Aorta (tissue), 5 donors: ENCODE measurements around the gene AAR2. TPM values are rescaled to one million over a fixed set of nuclear protein-coding genes. Genes with fewer than 3 reads are reported as not detected.

Source experiments
- ATAC-seq: fragments of 200-7000 bp; cut with Tn5 transposase; one replicate; pipeline ENCODE4 v1.9.1; 2022; ENCODE audit warnings: moderate library complexity; ENCODE audit not compliant: low FRiP score
- DNase-seq, 2 donors: peaks; one replicate each; pipeline ENCODE4 v3.0.0-alpha.2; 2020
- H3K27ac ChIP-seq, 2 donors: one replicate each; pipeline ENCODE4 v1.5.1; 2013; ENCODE audit warnings: low read length in 2 of 2, mild to moderate bottlenecking in 2 of 2, moderate library complexity in 2 of 2, control low read depth in 1 of 2, inconsistent platforms in 1 of 2, low read depth in 1 of 2
- H3K27me3 ChIP-seq, 2 donors: one replicate each; pipeline ENCODE4 v1.6.1; 2013; ENCODE audit warnings: control low read depth in 1 of 2, low read length in 1 of 2, mild to moderate bottlenecking in 1 of 2, moderate library complexity in 1 of 2; ENCODE audit not compliant: insufficient read depth in 2 of 2, control insufficient read depth in 1 of 2
- H3K36me3 ChIP-seq, 2 donors: one replicate each; pipeline ENCODE4 v1.6.1; 2013; ENCODE audit warnings: control low read depth in 1 of 2, low read length in 1 of 2, mild to moderate bottlenecking in 1 of 2; ENCODE audit not compliant: insufficient read depth in 2 of 2, control insufficient read depth in 1 of 2
- H3K4me1 ChIP-seq, 2 donors: one replicate each; pipeline ENCODE4 v1.6.1; 2013; ENCODE audit warnings: low read length in 2 of 2, control low read depth in 1 of 2, mild to moderate bottlenecking in 1 of 2, moderate library complexity in 1 of 2; ENCODE audit not compliant: insufficient read depth in 2 of 2, control insufficient read depth in 1 of 2
- H3K4me3 ChIP-seq, 2 donors: one replicate each; pipeline ENCODE4 v1.5.1; 2013; ENCODE audit warnings: low read length in 2 of 2, control low read depth in 1 of 2, mild to moderate bottlenecking in 1 of 2
- H3K9me3 ChIP-seq: one replicate; pipeline ENCODE4 v1.6.1; 2013; ENCODE audit warnings: mild to moderate bottlenecking, low read length; ENCODE audit not compliant: control insufficient read depth
- WGBS, 2 donors: extraction: QIAGEN DNeasy Blood & Tissue Kit; methylation state at CpG; one replicate each; pipeline ENCODE4 v1.1.7; 2013; 5-methylcytosine and 5-hydroxymethylcytosine counted together
- intact Hi-C, 2 donors: fragments of 100-400 bp; cut with DNase I; formaldehyde crosslinking; loops; one replicate each; pipeline versions ENCODE4 v1.14.2 to v1.15.0; 2022
- long read RNA-seq, 2 donors: library from polyadenylated mRNA; unstranded; transcript quantifications; one replicate each; pipeline ENCODE4 v2.0.0, GENCODE V29; 2020 to 2021
- polyA plus RNA-seq, 2 donors: library from polyadenylated mRNA; stranded (reverse); fragments of 200-250 nt; gene quantifications; one replicate each; pipeline ENCODE4 v1.2.3, GENCODE V29; 2013
- total RNA-seq, 2 donors: library from RNA; stranded (reverse); fragmentation: NEBNext Ultra II Directional; extraction: Animal tissue kit (Norgen Biotek cat#: 25700); gene quantifications; one replicate each; pipeline ENCODE4 v1.2.1, GENCODE V29; 2021
- donor health status: healthy with polysubstance abuse.
- donor health status: Bipolar disorder and iron deficiency.
- donor health status: DM: no; HTN: no; CAD: no.
- donor health status: DM: no; HTN: no; CAD: no.
- donor health status: DM: yes; HTN: yes; CAD: no.

The AAR2 gene
- 10 to 100 TPM; 19.4 to 19.9 TPM for total RNA-seq
- 10 to 100 TPM in 1 of 2 donors, 1 to 10 TPM in 1; 7.9 to 23.9 TPM for polyA plus RNA-seq
- long read RNA-seq, donor 1, transcript AAR2-202 (4 exons, 2,689 nt) = minor isoform, 28 of 334 reads
- long read RNA-seq, donor 1, transcript AAR2-201 (4 exons, 2,430 nt) = major isoform, 199 of 334 reads
- long read RNA-seq, donor 1, partial matches to known transcripts = 90 of 334 reads
- long read RNA-seq, donor 1, other reads (novel, unspliced or antisense) = 17 of 334 reads
- long read RNA-seq, donor 2, transcript AAR2-201 (4 exons, 2,430 nt) = major isoform, 16 of 28 reads
- long read RNA-seq, donor 2, partial matches to known transcripts = 7 of 28 reads
- long read RNA-seq, donor 2, other reads (novel, unspliced or antisense) = 4 of 28 reads

GRCh38 chr20:36235892-36236785 is at the start of gene AAR2:
AAR2 (plus strand) TSS chr20:36236478; CDS start chr20:36239869, 3,391 bp downstream.
- Histone ChIP-seq H3K27ac (peak within 1 kb of the TSS in 1 of 2 donors; percentile 29), H3K36me3 (no peaks in the 10 kb centered on the region), H3K4me1 (peaks cover 0 to 4% of the 10 kb centered on the region in 2 donors), H3K27me3 (no peaks in the 10 kb centered on the region), H3K4me3 (peak within 1 kb of the TSS; percentile 65 to 94), H3K9me3 (no peaks in the 10 kb centered on the region)
- ATAC-seq (peak; percentile 94), DNase-seq (peak; percentile 85 to 92)
- 14% methylated on average over 44 of the region's 44 CpGs for WGBS, 2 donors
- intact Hi-C loops = no loop called here

GRCh38 chr20:36193977-36194712 is 42.1 kb upstream of the AAR2 start:
- Histone ChIP-seq H3K9me3 (no peaks in the 10 kb centered on the region), H3K27me3 (no peaks in the 10 kb centered on the region), H3K4me1 (no peaks in the 10 kb centered on the region), H3K36me3 (peaks cover 2 to 5% of the 10 kb centered on the region in 2 donors), H3K27ac (no peak overlapping the region), H3K4me3 (no peak overlapping the region)
- ATAC-seq (no peak), DNase-seq (no peak)
- WGBS, 2 donors = 91% methylated on average over 9 to 10 of the region's 10 CpGs
- intact Hi-C loops = no loop called here

GRCh38 chr20:36196676-36197075 is 39.6 kb upstream of the AAR2 start:
- no peak for ATAC-seq
- Histone ChIP-seq H3K9me3 (no peaks in the 10 kb centered on the region), H3K4me1 (no peaks in the 10 kb centered on the region), H3K27ac (no peak overlapping the region), H3K36me3 (peaks cover 0 to 5% of the 10 kb centered on the region in 2 donors), H3K27me3 (no peaks in the 10 kb centered on the region), H3K4me3 (no peak overlapping the region)
- intact Hi-C loops = loop anchor here in 1 of 2 donors (5.0 kb wide), 2 partner anchors 39 to 199 kb away; no protein-coding TSS in a partner anchor
- no peak for DNase-seq
- 57 to 63% methylated on average over 2 of the region's 2 CpGs for WGBS, 2 donors

GRCh38 chr20:36197271-36197670 is 39.0 kb upstream of the AAR2 start:
- DNase-seq = no peak
- no peak overlapping the region for H3K4me3 ChIP-seq
- peaks cover 0 to 5% of the 10 kb centered on the region in 2 donors for H3K36me3 ChIP-seq
- intact Hi-C loops = loop anchor here in 1 of 2 donors (5.0 kb wide), 2 partner anchors 40 to 200 kb away; no protein-coding TSS in a partner anchor
- no peak overlapping the region for H3K27ac ChIP-seq
- WGBS, 2 donors = 94 to 100% methylated on average over 2 of the region's 2 CpGs
- H3K4me1 ChIP-seq = no peaks in the 10 kb centered on the region
- H3K9me3 ChIP-seq = no peaks in the 10 kb centered on the region
- no peak for ATAC-seq
- no peaks in the 10 kb centered on the region for H3K27me3 ChIP-seq

- intact Hi-C loops = loop anchor here (2.0 to 10.0 kb wide), 6 partner anchors 42 to 405 kb away; partner anchors contain the start of gene RAB5IF (in 1 of the 2)
Measured at GRCh38 chr20:36199345-36200257, 36.7 kb upstream of the AAR2 start.

GRCh38 chr20:36200451-36200850 is 35.8 kb upstream of the AAR2 start:
- H3K36me3 ChIP-seq = peaks cover 0 to 3% of the 10 kb centered on the region in 2 donors
- intact Hi-C loops = loop anchor here (5.0 to 10.0 kb wide), 3 partner anchors 208 to 404 kb away; partner anchors contain the start of gene RAB5IF (in 1 of the 2)
- no peak for ATAC-seq
- no peaks in the 10 kb centered on the region for H3K27me3 ChIP-seq
- H3K27ac ChIP-seq = no peak overlapping the region
- DNase-seq = no peak
- no peaks in the 10 kb centered on the region for H3K9me3 ChIP-seq
- 95 to 100% methylated on average over 1 of the region's 1 CpG for WGBS, 2 donors
- no peak overlapping the region for H3K4me3 ChIP-seq
- H3K4me1 ChIP-seq = no peaks in the 10 kb centered on the region

More at GRCh38 chr20:36199345-36200257, 36.7 kb upstream of the AAR2 start:
- 49 to 56% methylated on average over 6 of the region's 6 CpGs for WGBS, 2 donors
- H3K36me3 ChIP-seq = peaks cover 0 to 3% of the 10 kb centered on the region in 2 donors
- ATAC-seq (peak; percentile 78), DNase-seq (peak; percentile 83 to 88)
- no peak overlapping the region for H3K4me3 ChIP-seq
- no peaks in the 10 kb centered on the region for H3K4me1 ChIP-seq
- no peaks in the 10 kb centered on the region for H3K9me3 ChIP-seq
- no peaks in the 10 kb centered on the region for H3K27me3 ChIP-seq
- no peak overlapping the region for H3K27ac ChIP-seq

- ATAC-seq (no peak), DNase-seq (no peak)
- Histone ChIP-seq H3K9me3 (no peaks in the 10 kb centered on the region), H3K36me3 (peaks cover 0 to 3% of the 10 kb centered on the region in 2 donors), H3K4me3 (no peak overlapping the region), H3K27me3 (no peaks in the 10 kb centered on the region), H3K27ac (no peak overlapping the region), H3K4me1 (no peaks in the 10 kb centered on the region)
- WGBS, 2 donors = 87 to 90% methylated on average over 4 of the region's 4 CpGs
- intact Hi-C loops = loop anchor here (5.0 to 10.0 kb wide), 3 partner anchors 209 to 404 kb away; partner anchors contain the start of gene RAB5IF (in 1 of the 2)
Measured at GRCh38 chr20:36201198-36201597, 35.1 kb upstream of the AAR2 start.
